Gastrocnemius medialis (tissue), 4 donors: Measurements from ENCODE around the gene GNB1L.

Source experiments
- POLR2A ChIP-seq, 2 donors: fragments of 450-650 bp; IDR thresholded peaks; one replicate each; pipeline ENCODE4 v1.6.1; 2017; ENCODE audit warnings: antibody characterized with exemption in 2 of 2, mild to moderate bottlenecking in 2 of 2, moderate library complexity in 2 of 2
- TF ChIP-seq, protein P1 (sequence below), 5 experiments: fragments of 450-650 bp in 3 of 5; fragments of 200-600 bp in 2 of 5; sonication (generic) in 2 of 5; IDR thresholded peaks in 4 of 5; conservative IDR thresholded peaks in 1 of 5; 1 replicate in 4 of 5; 2 replicates in 1 of 5; pipeline ENCODE4 v1.5.1; 2016 to 2019; ENCODE audit warnings: antibody characterized with exemption in 5 of 5, mild to moderate bottlenecking in 3 of 5, moderate library complexity in 3 of 5

DNA sequence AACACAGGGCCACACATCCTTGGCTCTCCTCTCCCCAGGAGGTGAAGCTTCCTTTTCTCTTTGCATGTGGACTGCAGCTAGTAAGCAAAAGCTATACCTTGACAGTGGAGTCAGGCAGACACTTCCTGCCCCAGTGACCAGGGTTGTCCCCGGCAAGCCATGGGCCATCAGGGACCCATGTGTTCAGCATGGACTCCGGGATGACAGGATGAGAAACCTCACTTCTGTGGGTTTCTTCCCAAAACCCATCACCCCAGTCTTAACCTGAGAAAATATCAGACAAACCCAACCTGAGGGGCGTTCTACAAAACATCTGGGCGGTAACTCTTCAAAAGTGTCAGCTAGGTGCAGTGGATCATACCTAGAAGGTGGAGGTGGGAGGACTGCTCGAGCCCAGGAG lies 40.2 kb downstream of the GNB1L start:
- TF ChIP-seq POLR2A (IDR thresholded peaks at IDR 0.05), result no peak
- TF ChIP-seq, protein P1, sequence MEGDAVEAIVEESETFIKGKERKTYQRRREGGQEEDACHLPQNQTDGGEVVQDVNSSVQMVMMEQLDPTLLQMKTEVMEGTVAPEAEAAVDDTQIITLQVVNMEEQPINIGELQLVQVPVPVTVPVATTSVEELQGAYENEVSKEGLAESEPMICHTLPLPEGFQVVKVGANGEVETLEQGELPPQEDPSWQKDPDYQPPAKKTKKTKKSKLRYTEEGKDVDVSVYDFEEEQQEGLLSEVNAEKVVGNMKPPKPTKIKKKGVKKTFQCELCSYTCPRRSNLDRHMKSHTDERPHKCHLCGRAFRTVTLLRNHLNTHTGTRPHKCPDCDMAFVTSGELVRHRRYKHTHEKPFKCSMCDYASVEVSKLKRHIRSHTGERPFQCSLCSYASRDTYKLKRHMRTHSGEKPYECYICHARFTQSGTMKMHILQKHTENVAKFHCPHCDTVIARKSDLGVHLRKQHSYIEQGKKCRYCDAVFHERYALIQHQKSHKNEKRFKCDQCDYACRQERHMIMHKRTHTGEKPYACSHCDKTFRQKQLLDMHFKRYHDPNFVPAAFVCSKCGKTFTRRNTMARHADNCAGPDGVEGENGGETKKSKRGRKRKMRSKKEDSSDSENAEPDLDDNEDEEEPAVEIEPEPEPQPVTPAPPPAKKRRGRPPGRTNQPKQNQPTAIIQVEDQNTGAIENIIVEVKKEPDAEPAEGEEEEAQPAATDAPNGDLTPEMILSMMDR (IDR thresholded peaks at IDR 0.05 in 4 of 5, conservative IDR thresholded peaks at IDR 0.05 in 1 of 5), result no peak
